NCI-H2171 (cell line): ENCODE measurements around the gene FAM81A.

Experiments
- DNase-seq: peaks from one replicate; lab custom pipeline; 2025; lab: John Stamatoyannopoulos, UW

The FAM81A gene

GRCh38 chr15:59543721-59544547 is 105.9 kb downstream of the FAM81A start:
- no peak for DNase-seq

DNA sequence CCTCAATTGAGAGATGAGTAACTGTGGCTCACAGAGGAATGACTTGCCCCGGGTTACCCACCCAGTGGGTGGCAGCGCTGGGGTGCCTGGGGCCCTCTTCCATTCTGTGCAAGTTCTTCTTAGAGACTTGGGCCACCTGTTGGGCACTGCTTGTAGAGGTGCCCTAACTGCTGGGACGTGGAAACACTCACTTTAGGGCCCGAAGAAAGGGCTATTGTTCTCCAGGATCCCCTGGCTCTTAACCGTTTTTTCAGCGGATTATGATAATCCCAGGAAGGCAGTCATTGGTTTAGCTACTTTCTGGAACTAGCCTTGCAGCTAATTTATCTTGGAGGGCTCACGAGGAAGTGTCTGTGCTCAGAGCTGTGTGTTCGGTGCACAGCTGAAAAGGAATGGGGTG is 107.6 kb downstream of the FAM81A start:
- no peak for DNase-seq

DNA sequence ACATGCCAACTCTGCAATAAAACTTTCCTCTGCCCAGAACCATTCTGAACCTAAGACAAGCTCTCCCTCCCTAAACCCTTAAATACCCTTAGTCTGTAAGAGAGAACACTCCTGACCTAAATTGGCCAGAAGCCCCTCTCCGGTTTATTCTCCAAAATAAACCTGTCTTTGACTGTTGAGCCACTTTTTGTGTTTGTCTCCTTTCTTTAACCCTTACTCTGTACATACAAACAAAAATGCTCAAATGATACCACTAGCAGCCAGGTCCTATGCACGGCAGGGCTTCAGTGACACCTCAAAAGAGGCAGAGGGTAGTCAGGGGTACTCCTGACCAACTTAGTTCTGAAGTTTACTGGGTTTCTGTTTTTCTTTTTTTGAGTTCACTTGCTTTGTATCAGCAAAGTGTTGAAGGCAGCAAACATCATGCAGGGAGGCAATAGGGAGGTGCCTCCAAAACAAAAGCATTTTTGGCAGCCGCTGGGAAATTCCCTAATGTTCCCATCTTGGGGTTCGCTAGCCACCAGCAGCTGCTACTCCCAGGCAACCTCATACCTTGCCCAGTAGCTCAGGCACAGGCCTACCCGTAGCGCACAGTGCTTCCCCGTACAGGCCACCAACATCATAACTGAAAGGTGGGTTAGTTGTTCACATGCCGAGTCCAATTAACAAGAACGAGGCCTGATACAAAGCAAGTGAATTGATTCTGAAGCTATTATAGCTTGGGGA is 110.7 kb downstream of the FAM81A start:
- no peak for DNase-seq

- no peak for DNase-seq
These were observed 111.6 kb downstream of the FAM81A start for GRCh38 chr15:59549301-59550185.

GRCh38 chr15:59550530-59550929 is 112.5 kb downstream of the FAM81A start:
- no peak for DNase-seq

DNA sequence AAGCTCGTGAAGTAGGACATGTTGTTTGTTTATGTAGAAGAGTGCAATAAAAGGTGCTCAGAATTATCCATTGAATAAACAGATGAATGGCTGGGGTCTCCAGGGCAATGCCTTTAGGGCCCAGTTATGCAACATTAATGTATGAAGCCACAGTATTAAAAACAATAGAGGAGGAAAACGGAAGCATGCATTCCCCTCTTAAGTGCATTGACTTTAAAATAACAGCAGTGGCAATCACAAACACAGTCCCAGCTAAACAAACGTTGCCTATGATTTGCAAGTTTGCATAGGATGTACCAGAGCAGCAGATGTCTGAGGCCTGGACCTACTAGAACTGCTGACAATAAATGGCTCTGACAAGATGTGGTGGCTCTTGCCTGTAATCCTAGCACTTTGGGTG is 113.0 kb downstream of the FAM81A start:
- DNase-seq, result no peak

GRCh38 chr15:59553879-59554735 is 116.1 kb downstream of the FAM81A start:
- no peak for DNase-seq

- no peak for DNase-seq
These were observed 117.7 kb downstream of the FAM81A start for GRCh38 chr15:59555696-59556095.

- DNase-seq, result no peak
These were observed 118.4 kb downstream of the FAM81A start for GRCh38 chr15:59556380-59556779.

GRCh38 chr15:59557581-59557980 is 119.6 kb downstream of the FAM81A start:
- no peak for DNase-seq

GRCh38 chr15:59558851-59559250 is 120.9 kb downstream of the FAM81A start:
- DNase-seq, result no peak

GRCh38 chr15:59561547-59561946 is 123.6 kb downstream of the FAM81A start:
- DNase-seq, result no peak

- no peak for DNase-seq
These were observed 124.6 kb downstream of the FAM81A start for GRCh38 chr15:59562448-59563186.

- no peak for DNase-seq
These were observed 127.3 kb downstream of the FAM81A start for GRCh38 chr15:59565299-59565698.

DNA sequence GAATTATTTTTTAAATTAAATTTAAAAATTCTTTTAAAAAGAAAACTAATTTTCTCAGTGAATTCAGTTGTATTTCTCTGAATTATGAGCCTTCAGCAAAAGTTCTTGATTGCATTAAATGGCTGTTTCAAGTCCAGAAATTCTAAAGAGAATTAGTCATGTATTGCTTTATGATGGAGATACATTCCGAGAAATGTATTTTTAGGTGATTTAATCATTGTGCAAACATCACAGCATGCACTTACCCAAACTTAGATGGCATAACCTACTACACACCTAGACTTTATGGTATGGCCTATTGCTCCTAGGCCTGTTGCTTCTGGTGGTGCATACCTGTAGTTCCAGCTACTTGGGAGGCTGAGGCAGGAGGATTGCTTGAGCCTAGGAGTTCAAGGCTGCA is 129.3 kb downstream of the FAM81A start:
- DNase-seq, result no peak

- no peak for DNase-seq
These were observed 131.5 kb downstream of the FAM81A start for GRCh38 chr15:59569477-59569876.

DNA sequence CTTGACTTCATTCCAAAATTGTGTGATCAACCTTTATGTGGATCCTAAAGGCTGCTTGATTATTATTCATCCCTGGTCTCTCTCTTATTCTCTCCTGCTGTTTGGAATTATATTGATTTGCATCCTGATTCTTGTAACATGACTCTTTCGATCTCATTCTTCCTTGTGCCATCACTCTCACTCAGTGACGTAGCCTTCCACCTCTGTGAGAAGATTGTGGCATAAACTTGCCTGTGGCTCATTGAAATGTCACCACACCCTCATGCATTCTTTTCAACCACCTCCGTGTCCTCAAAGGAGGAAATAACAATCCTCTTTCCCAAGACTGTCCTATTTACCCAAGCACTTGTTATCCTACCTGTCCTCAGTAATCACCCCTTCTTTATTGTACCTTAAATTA is 132.3 kb downstream of the FAM81A start:
- DNase-seq, result no peak

DNA sequence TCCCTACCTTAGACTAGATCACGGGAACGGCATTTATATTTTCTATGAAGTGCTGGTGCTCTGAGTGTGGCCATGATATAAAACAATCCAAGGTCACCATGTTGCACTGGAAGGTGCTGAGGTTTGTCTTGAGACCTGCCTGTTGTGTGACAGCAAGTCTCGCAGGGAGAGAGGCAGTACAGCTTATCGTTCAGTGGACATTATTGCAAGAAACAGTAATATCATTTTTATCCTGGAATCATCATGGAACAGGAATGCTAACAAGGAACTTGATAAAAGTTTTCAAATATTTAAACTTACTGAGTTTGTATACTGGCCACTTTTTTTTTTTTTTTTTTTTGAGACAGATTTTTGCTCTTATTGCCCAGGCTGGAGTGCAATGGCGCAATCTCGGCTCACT is 133.6 kb downstream of the FAM81A start:
- no peak for DNase-seq
